Stimulated activated CD4-positive, alpha-beta T cell treated with anti-CD3 and anti-CD28 coated beads, Interleukin-12 subunit alpha, Interleukin-12 subunit beta, amount 100 ng/mL, for 4 hours (primary cell): ENCODE data around the gene TAP1.
"Not testable (repeated sequence)": the region's sequence is repeated elsewhere in the genome, so short reads cannot be mapped to it uniquely, and the experiment has no call there.

Source experiments
- DNase-seq: peaks from one replicate; pipeline ENCODE4 v3.0.0-alpha.2; 2020

The TAP1 gene

GRCh38 chr6:32853541-32854375, at the start of gene TAP1, which contains the start of gene PSMB9:
TAP1 (minus strand) TSS chr6:32853704; CDS start chr6:32853636, 68 bp downstream.
PSMB9 (plus strand) TSS chr6:32854192; CDS start chr6:32854230, 38 bp downstream.
- DNase-seq: peak; percentile 95

GRCh38 chr6:32895006-32895345, 41.5 kb upstream of the TAP1 start:
- DNase-seq: no peak

- peak; percentile 95 for DNase-seq
Measured at GRCh38 chr6:32894085-32895005, 40.8 kb upstream of the TAP1 start.

GRCh38 chr6:32890831-32891230, 37.3 kb upstream of the TAP1 start:
- DNase-seq: no peak

GRCh38 chr6:32889533-32889932, 36.0 kb upstream of the TAP1 start:
- no peak for DNase-seq

- DNase-seq: no peak
Measured at GRCh38 chr6:32888576-32888975, 35.1 kb upstream of the TAP1 start.

GRCh38 chr6:32887616-32888015, 34.1 kb upstream of the TAP1 start:
- DNase-seq: no peak

- DNase-seq: no peak
Measured at GRCh38 chr6:32886681-32887383, 33.3 kb upstream of the TAP1 start.

GRCh38 chr6:32885698-32886286, 32.3 kb upstream of the TAP1 start:
- no peak for DNase-seq

- DNase-seq: no peak
Measured at GRCh38 chr6:32883789-32884188, 30.3 kb upstream of the TAP1 start.

- no peak for DNase-seq
Measured at GRCh38 chr6:32882879-32883250, 29.4 kb upstream of the TAP1 start.

GRCh38 chr6:32880962-32881361, 27.5 kb upstream of the TAP1 start:
- not testable (repeated sequence) for DNase-seq

GRCh38 chr6:32879691-32880090, 26.2 kb upstream of the TAP1 start:
- DNase-seq: no peak

- no peak for DNase-seq
Measured at GRCh38 chr6:32876603-32877002, 23.1 kb upstream of the TAP1 start.

GRCh38 chr6:32873947-32874346, 20.4 kb upstream of the TAP1 start:
- not testable (repeated sequence) for DNase-seq

GRCh38 chr6:32868257-32868788, 14.8 kb upstream of the TAP1 start:
- DNase-seq: peak; percentile 84

GRCh38 chr6:32867554-32868256, 14.2 kb upstream of the TAP1 start:
- no peak for DNase-seq

GRCh38 chr6:32867022-32867477, 13.5 kb upstream of the TAP1 start:
- DNase-seq: no peak

- DNase-seq: no peak
Measured at GRCh38 chr6:32865724-32866443, 12.4 kb upstream of the TAP1 start.

GRCh38 chr6:32862725-32863124, 9.2 kb upstream of the TAP1 start:
- DNase-seq: no peak

GRCh38 chr6:32860674-32861073, 7.2 kb upstream of the TAP1 start:
- no peak for DNase-seq
